ENCODE results near the gene PTGER3. TPM values are rescaled to one million over a fixed set of nuclear protein-coding genes. Genes with fewer than 3 reads are reported as not detected.
"Not testable (repeated sequence)": the region's sequence is repeated elsewhere in the genome, so short reads cannot be mapped to it uniquely, and the experiment has no call there.

Gene PTGER3
- total RNA-seq, 1 experiment from 2014 or later: under 0.01 TPM

DNA sequence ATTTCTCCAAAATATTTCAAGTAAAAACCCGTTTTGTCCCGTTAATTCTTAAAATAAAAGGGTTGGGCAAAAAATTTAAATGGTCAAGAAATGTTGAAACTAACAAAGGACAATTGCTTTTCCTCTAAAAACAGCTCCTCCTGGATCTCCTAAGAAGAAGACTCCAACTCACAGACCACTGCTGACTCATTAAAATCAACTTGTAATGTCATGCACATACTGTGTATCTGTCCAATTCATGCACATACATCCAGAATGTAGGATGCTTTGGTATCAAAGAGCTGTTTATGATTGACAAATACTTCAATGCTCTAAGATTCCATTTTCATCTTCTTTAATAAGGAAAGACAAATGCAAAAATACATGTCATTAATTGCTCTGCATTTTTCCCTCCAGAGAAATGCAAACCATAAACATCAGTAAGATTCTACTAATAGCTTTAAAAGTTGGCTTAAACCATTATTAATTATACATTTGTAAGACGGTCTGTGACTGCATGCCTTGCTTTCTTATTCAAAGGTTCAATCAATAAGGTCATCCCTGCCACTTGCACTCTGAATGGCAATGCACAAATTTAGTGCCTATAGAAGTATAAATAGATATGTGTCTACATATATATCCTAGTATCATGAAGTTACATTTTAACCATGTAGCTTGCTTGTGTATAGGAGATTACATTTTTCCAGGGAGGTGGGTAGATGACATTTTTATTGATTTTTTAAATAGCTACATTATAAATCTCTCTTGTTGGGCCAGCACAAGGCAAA lies 44.7 kb downstream of the PTGER3 start:
- no peak for DNase-seq (ENCODE audit: low read depth)

DNA sequence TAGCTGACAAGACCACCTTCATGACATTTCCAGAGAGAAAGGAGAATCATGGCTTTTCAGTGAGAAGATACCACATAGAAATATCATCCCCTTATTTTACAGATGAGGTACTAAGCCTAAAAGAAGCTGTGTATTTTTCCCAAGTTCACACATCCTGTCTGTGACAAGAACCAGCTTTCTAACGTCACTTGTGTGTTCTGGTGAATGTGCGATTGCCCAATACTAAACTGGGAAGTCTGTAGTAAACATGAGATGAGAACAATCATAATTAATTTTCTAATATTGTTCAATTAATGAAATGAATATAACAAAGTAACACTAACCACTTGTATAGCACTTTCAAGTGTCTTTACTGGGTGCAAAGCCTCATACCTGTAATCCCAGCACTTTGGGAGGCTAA lies 46.0 kb downstream of the PTGER3 start:
- DNase-seq (ENCODE audit: low read depth): no peak

DNA sequence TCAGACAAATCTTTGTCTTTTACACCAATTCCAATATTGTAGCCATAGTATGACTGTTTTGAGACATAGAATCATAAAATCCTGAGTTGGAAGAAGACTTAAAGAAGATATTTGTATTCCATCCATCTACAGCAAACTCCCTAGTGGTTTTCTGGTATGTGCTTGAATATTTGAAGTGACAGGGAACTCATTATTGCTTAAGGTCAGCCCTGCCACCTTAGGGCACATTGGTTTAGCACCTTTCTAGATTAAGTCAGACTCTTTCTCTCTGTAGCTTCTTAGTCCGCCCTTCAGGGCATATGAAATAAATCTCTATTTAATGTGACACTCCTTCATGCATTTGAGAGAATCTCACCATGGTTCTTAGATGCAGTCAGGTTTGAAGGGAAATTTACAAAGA lies 49.8 kb downstream of the PTGER3 start:
- DNase-seq (ENCODE audit: low read depth): no peak

DNA sequence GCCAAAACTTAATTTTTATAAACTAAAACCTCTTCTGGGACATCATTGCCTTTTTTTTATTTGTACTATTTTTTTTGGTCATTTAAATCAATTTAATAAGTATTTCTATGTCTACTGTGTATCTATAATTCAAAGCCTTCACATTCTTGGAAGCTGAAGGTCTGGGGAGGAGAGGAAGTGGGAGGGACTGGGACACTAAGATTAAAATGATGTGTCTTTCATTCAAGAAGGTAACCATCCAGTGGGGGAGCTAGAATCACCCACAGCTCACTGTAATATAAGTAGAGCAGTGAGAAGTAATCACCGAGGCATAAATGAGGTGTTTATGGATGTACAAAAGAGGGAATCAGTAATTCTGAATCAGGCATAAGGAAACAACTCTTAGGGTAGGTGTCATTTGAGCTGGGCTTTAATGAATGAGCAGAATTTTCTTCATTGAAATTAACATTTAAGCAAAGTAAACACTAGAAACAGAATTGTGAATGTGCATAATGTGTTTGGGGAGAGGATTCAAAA lies 52.8 kb downstream of the PTGER3 start:
- DNase-seq (ENCODE audit: low read depth): no peak

DNA sequence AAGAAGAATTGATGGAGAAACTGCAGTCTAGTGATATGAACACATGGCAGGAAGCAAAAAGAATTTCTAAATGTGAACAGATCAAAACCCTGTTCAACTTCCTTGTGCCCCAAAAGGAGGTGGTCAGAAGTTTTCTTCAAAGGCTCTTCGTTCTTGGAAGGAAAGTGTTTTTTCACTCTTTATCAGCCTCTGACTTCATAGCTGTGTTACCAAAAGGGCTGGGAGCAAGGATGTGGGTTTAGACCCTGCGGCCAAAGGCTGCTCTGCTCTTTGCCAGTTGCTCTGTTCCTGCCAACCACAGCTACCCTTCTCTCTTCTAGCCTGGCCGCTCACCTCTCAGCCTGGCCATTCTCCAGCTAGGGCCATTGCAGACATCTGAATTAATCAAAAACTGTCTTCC lies 53.8 kb downstream of the PTGER3 start:
- no peak for DNase-seq (ENCODE audit: low read depth)

DNA sequence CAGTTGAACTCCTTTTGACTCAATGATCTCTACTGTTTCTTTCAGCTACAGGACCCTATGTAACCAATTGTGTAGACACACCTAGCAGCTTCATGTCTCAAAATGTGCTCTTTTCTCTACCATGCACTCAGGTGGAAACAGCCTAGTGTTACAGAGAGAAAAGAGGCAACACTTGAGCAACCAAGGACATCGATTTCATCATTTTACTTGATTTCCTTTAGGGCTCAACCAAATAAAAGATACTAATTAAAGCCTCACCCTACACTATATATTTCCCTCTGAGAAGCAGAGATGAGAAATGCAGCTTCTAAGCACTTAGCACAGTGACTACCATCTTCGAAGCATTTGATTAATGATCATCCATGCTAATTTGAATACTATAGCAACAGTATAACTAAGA lies 55.1 kb downstream of the PTGER3 start:
- DNase-seq (ENCODE audit: low read depth): no peak

DNA sequence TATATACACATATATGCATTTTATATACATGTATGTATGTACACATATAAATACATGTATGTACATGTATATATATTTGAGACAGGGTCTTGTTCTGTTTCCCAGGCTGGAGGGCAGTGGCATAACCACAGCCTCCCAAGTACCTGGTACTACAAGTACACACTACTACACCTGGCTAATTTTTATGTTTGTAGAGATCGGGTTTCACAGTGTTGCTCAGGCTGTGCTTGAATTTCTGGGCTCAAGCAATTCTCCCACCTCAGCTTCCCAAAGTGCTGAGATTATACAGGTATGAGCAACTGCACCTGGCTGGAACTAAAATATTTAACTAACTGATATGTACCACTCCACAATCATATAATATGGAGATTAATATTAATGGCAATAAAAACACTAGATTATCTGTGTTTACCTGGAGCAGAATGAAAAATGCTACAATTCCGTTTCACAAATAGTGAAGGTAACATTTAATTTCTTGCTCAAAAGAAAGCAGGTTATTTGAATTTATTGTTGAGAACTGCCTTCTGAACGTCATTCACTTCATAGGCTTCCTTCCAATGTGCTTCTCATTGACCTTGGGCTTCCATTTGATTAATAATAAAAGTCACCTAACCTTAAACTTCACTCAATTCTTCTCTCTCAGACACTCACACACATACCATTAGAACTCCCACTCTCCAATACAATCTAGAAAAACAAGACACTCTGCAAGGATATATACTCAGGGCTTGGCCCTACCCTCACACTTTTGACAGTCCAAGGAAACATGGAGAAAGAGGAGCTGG lies 57.0 kb downstream of the PTGER3 start:
- no peak for DNase-seq (ENCODE audit: low read depth)

DNA sequence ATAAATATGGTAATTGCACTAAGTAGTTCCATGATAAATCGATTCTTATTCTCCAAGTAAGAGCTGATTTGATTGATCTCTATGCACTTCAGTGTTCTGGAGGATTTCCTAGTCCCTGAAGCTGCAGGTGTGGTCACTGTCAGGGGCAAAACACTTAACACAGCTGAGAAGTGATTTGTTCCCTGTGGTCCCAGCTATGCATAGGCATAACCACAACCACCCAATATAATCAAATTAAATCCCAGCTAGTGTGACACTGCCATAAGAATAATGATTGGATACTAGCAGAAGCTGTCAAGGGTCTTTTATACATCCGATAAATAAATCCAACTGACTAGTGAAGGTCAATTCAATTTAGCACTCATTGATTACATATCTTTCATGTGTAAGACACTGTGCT lies 60.1 kb downstream of the PTGER3 start:
- DNase-seq (ENCODE audit: low read depth): no peak

DNA sequence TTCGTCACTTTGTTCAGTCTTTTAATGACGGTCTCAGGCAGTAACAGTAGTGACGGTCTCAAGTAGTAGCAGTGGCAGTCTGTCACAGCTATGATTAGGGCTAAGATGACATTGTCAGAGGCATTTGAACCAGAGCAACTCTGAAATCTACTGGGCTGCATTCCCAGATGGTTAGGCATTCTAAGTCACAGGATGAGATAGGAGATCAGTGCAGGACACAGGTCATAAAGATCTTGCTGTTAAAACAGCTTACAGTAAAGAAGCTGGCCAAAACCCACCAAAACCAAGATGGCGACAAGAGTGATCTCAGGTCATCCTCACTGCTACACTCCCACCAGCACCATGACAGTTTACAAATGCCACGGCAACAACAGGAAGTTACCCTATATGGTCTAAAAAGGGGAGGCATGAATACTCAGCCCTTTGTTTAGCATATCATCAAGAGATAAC lies 61.8 kb downstream of the PTGER3 start:
- not testable (repeated sequence) for DNase-seq (ENCODE audit: low read depth)

DNA sequence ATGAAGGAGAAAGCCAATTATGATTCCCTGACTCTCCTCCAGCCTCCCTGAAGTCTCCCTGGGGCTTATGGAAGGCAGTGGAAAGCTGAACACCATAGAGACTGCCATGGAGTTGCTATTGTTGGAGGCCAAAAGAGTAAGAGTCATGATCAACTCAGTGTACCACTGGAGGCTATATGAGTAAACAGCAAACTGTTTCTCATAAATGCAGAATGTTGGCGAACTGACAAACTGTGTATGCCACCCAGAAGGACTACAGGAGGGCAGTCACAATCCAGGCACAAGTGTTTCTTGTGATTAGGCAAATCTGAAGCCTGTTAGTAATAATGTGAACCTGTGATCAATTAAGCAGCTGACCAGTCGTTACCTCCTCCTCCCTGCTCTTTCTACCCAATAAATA lies 62.3 kb downstream of the PTGER3 start:
- not testable (repeated sequence) for DNase-seq (ENCODE audit: low read depth)

DNA sequence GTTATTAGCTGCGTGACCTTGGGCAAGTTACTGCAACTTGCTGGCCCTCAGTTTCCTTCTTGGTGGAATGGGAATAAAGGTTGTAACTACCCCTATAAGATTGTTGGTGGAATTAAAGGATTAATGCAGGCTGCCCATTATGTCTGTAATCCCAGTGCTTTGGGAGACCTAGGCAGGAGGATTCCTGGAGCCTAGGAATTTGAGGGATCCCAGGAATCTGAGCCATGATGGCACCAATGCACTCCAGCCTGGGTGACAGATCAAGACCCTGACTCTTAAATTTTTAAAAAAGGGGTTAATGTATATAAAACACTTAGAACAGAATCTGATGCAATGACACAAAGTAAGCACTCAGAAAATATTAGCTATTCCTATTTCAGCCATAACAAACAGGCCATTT lies 67.3 kb downstream of the PTGER3 start:
- DNase-seq (ENCODE audit: low read depth): no peak

DNA sequence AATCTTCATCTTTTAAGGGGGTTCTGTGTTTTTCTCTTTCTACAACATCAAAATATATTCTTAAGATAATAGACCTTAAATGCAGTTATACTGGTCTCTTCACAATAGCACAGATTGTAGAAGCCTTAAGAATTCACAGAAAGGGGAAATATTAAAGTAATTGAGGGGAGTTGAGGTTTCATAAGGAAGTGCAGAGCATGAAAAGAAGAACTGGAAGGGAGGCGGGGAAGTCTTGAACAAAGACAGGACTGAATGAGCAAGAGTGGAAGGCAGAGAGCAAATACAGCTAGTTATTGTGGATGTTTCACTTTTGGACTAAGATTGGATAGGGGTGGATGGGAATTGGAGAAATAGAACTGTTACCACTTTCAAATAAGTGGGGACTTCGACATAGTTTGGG lies 67.7 kb downstream of the PTGER3 start:
- DNase-seq (ENCODE audit: low read depth): no peak

DNA sequence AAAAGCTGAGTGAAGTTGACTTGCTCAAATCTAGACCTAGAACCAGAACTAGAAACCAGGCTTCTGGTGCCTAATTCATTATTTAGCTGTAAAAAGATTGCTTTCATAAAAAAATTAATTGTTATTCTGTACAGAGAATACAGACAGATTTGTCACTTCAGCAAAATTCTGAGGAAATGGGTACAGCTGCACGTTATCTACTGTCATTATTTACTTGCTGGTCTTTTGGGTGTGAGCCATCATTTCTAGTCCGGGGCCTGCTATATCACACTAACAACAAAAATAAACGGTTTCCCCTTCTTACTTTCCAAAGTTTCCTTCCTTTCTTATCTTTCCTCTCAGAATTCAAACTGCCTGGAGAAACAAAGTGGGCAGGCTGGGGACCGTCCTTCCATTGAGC lies 68.3 kb downstream of the PTGER3 start:
- DNase-seq (ENCODE audit: low read depth): no peak

DNA sequence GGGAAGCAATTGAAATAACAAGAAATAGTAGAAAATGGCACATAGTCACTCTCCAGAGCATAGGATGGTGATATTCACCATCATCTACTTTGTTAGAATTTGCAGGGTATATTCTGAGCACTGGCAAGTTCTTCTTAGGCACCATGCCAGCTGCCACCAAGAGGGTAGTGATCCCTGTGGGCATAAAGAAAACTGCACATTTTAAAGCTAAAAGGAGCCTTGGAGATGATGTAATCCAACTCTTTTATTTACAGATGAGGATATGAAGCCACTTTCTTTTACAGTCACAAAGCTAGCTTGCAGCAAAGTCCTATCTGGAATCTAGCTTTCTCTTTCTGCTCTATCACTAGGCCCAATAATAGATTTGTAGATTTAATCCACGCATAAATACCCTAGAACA lies 69.0 kb downstream of the PTGER3 start:
- DNase-seq (ENCODE audit: low read depth): no peak

DNA sequence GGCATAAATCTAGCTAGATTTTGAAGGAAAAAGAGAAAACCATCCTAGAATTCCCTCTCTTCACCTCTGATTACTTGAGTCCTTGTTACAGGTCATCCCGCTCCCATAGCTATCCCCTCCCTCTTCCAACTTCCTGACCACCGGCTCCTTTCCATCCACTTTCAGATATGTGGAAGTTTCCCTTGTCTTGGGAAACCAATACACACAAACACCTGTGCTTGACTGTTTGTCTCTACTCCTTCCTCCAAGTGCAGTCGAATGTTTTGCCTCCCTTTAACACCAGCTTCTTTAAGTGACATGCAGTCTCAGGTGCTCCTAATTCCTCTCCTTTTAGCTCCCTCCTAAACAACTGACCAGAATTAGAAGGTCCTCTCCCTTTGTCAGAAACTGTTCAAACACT lies 70.0 kb downstream of the PTGER3 start:
- DNase-seq (ENCODE audit: low read depth): no peak

DNA sequence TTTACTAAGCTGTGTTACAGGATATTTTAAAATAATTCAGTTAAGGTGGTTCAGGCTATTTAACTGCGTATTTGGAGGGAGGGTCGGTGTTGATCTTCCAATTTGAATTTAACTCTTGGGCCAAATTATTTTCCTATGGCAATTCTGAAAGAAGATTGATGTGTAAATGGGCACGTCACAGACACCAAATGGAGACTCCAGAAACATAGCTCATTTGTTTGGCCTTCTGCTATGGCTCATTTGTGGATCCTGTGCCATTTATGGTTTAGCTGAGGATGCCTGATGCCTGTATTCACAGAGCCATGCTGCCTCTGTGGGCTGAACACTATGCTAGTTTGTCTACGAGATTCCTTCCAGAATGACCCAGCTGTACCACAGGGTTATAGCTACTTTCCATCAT lies 70.6 kb downstream of the PTGER3 start:
- DNase-seq (ENCODE audit: low read depth): no peak

DNA sequence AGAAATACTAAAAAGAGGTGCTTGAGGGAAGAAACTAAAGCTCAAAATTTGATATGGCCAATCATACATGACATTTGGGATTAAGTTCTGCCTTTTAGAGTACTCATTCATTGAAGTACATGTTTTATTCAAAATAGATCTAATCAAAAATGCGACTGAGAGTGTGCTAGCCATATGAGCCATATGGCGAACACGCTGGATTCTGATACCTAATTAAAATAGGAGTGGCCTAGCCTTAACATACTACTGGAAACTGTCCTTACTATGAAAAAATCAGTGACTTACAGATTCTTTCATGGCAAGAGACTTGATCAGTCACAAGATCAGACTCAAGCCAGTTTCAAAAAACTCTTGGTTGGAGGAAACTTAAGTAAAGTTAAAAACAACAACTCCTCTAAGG lies 73.9 kb downstream of the PTGER3 start:
- no peak for DNase-seq (ENCODE audit: low read depth)

DNA sequence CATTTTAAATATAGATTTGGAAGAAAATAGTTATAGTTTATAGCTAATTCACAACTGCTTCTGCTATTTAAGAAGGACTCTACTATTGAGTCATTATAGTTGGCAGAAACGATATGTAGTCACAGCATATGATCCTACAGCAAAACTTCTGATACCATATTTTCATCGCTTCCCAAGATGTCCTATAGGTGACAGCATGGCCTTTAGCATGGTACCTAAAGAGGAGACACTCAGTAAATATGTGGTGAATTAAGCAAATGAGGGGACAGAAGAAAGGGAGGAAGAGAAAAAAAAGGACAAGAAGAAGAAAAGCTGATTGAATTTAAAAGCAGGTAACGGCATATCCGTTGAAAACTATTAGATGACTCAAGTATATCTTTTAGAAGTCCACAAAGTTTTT lies 77.2 kb downstream of the PTGER3 start:
- DNase-seq (ENCODE audit: low read depth): no peak

DNA sequence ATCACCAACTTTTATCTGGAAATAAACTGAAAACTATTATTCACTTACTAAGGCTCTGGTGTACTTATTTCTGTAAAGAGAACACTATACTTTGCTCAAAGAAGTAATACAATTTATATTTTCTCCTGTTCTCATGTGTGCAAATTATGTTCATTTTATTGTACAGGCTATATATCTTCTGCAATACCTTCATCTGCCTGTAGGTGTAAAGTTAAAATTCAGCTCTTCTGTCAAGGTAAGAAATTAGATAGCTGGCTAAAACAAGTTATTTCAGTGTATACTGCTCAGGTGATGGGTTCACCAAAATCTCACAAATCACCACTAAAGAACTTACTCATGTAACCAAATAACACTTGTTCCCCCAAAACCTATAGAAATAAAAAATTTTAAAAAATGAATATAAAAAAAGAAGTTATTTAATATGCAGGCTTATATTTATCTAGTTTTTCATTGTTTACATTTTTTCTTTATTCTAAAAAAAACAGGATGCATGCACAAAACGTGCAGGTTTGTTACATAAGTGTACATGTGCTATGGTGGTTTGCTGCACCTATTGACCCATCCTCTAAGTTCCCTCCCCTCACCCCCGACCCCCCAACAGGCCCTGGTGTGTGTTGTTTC lies 81.5 kb downstream of the PTGER3 start:
- DNase-seq (ENCODE audit: low read depth): no peak

DNA sequence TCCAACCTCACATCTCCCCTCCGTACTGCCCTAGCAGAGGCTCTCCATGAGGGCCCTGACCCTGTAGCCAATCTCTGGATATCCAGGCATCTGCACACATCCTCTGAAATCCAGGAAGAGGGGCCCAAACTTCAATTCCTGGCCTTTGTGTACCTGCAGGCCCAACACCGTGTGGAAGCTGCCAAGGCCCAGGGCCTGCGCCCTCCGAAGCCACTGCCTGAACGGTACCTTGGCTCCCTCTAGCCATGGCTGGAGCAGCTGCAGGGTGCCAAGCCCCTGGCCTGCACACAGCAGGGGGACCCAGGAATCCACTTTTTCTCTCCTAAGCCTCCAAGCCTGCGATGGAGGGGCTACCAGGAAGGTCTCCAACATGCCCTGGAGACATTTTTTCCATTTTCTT lies 84.2 kb downstream of the PTGER3 start:
- DNase-seq (ENCODE audit: low read depth): no peak

DNA sequence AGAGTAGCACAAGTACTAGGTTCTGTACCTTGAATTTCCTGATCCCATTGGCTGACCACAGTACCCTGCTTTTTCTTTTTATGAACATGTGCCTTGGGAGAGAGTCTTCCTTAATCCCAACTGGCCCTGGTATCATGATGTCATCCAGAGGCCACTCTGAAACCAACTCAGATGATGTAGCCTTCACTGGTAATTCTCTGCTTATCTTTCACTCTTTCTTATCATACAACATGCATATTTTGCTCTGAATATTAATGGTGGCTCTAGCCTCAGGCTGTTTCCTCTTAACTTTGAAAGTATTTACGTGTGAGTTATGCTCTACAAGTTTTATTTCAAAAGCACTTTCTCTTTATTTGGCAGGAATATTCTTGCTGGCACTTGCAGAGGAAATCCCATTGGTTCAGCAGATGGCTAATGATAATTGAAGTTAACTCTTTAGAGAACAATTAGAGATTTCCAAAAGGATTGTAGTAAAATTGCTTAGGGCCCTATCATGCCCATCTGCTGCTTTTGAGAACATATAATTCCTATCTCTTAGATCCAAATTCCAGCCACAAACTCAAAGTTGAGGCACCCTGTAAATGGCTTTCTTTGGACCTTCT lies 86.1 kb downstream of the PTGER3 start:
- no peak for DNase-seq (ENCODE audit: low read depth)

DNA sequence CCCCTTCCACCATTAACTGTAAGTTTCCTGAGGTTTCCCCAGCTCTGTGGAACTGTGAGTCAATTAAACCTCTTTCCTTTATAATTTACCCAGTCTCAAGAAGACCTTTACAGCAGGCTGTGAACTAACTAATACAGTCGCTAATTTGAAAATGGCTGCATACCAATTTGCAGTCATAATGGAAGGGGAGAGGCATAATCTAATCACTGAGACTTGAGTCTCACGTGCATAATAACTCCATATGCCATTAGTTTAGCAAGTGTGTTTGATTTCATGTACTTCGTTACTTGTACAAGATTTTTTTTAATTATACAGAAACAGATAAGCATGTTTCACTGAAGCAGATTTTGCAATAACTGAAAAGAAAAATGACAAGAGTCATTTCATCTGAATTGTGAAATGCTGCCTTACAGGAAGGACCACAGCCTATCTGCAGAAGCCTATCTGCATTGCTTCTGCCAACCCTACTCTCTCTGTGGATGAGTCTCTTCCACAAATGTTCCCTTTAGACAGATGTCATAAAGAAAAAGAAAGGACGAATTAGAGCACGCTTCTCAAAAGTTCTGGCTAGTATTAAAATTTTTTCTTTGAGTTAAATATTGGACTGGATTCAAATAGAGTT lies 99.1 kb downstream of the PTGER3 start:
- no peak for DNase-seq (ENCODE audit: low read depth)
